Eye (tissue), 1 donor: ENCODE measurements around the gene RDH16.

Source experiments
- DNase-seq: peaks from one replicate; pipeline ENCODE4 v3.0.0-alpha.2; 2015

Gene RDH16

GRCh38 chr12:56957229-56958052, at the start of gene RDH16:
Gene RDH16 (minus strand): TSS chr12:56957608. CDS start chr12:56957462, 146 bp downstream.
- DNase-seq = no peak

GRCh38 chr12:57006809-57007475, 49.5 kb upstream of the RDH16 start:
- no peak for DNase-seq

DNA sequence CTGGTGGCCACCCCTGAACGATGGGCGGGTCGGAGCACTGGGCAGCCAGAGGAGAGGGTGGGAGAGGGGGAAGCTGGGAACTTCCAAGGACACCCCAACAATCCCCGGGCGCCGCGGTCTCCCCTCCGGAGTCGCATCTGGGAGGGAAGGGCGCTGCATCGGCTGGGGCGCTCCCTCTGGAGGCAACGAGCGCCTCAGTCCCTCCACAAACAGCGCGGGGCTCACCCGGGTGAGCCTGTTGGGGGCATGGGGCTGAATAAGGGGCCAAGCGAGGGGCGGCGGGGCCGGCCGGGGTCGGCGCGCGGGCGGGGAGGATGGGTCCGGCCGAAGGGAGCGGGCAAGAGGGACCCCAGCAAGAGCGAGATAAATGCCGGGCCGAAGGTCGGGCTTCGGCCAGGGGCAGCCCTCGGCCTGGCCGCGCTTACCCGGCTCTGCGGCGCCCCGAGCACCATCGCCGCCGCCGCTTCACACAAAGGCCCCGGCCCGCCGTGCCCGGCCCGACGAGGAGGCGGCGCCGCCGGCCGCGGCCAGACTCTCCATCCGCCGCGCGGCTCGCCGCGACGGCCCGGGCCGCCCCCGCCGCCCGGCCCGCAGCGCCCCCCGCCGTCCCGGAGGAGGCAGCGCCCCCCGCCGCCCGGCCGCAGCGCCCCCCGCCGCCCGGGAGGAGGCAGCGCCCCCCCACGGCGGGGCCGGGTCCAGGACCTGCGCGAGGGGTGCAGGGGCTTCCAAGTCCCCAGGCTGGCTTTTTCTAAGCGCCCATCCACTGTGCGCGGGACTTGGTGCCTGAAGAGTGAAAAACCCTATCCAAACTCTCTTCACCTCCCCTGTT, 48.8 kb upstream of the RDH16 start, which contains the start of gene ZBTB39:
ZBTB39 (minus strand) TSS at position 567 of the 829 bp plus-strand sequence. CDS start 1,629 bp downstream, outside the sequence.
- peak; percentile 79 for DNase-seq

- DNase-seq = no peak
Measured at GRCh38 chr12:57004651-57005050, 47.2 kb upstream of the RDH16 start.

DNA sequence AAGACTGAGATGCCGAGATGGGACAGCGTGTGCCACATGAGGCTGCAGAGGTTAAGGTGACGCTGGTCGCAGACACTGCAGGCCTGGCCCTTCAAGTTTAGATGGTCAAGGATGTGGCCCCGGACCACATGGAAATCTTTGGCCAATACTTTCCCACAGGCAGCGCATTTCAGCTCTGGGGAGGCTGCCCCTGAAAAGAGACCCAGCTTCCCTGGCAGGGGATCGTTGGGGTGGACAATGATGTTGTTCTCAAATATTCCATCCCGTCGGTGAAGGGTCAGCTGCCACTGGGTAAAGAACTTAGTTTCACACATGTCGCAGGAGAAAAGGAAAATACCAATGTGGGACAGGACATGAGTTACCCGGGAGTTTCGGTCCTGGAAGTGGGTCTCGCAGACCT, 46.0 kb upstream of the RDH16 start:
- no peak for DNase-seq

DNA sequence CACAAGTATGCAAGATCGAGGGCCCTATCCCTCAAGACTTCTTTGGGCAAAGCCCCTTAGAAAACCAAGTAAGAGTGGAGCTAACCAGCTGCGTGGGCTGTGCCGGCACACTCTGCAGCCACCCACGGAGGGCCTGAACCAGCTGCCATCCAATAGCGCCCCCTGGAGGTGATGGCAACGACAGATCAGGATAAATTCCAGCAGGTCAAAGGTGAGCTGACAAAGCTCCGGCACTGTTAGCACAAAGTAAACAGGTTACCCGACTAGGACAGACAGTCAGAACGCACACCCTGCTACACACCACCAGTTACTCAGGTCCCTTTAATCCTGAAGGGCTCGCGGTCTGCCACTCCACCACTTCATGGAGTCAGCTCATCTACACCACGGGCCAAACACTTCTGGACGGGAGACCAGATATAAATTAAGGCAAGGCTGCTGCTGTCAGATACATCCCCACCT, 44.1 kb upstream of the RDH16 start:
- DNase-seq = peak; percentile 73

- no peak for DNase-seq
Measured at GRCh38 chr12:57000393-57000792, 43.0 kb upstream of the RDH16 start.

- no peak for DNase-seq
Measured at GRCh38 chr12:56999456-56999855, 42.0 kb upstream of the RDH16 start.

DNA sequence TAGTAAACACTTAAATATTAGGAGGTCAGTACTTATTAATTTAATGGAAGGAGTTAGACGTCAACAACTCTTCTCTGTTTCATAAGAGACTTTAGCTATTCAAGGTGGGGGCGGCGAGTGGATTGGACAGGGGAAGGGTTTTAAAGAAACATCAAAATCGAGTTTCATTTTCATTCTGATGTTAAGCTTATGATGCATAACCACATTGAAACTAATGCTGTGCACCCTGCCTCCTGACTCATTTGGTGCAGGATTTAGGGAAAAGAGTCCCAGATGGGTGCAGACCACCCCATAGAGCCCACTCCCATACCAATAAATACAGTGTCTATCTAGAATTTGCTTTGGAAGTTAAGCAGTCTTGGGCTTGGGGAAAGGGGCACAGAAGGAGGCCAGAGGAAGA, 41.6 kb upstream of the RDH16 start:
- DNase-seq = no peak

DNA sequence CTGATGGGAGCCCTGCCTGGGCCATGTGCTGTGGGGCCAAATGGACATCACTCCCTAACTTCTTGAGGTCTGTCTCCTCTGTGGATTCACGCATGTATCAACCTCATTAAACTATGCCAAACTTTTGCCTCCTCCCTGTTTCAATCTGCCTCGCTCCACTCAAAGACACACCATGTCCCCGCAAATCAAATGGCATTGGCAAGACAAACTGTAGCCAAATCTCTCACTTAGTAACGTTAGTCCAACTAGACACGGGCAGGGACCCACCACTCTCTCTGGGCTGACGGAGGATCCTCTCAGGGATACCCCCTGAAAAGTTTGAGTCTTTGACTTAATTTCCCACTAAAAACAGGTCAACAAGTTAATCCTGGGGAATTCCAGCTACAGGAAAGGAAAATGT, 40.9 kb upstream of the RDH16 start:
- DNase-seq = no peak

- DNase-seq = no peak
Measured at GRCh38 chr12:56996793-56997545, 39.6 kb upstream of the RDH16 start.

GRCh38 chr12:56995930-56996496, 38.6 kb upstream of the RDH16 start:
- no peak for DNase-seq

- no peak for DNase-seq
Measured at GRCh38 chr12:56995201-56995929, 38.0 kb upstream of the RDH16 start.

DNA sequence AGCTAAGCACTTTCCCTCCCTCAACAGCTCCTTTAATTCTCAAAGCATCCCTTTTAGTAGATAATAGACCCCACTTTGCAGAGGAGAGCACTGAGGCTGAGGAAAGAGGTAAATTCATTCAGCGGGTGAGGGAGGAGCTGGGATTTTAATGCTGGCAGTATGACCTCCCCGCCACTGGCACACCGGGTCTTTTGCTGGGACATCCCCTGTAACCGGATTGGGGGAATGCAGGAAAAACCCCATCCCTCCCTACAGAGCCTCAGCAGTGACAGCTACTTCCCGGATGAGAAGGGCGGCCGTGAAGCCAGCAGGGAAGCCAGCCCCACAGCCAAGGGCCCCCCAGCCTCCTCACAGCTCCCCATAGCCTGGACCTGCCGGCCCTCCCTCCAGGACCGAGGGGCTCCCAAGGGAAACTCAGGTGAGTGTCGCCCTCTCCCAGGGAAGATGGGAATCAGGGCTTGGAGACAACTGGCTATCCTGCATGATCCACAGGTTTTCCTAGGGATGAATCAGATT, 36.9 kb upstream of the RDH16 start:
- no peak for DNase-seq

DNA sequence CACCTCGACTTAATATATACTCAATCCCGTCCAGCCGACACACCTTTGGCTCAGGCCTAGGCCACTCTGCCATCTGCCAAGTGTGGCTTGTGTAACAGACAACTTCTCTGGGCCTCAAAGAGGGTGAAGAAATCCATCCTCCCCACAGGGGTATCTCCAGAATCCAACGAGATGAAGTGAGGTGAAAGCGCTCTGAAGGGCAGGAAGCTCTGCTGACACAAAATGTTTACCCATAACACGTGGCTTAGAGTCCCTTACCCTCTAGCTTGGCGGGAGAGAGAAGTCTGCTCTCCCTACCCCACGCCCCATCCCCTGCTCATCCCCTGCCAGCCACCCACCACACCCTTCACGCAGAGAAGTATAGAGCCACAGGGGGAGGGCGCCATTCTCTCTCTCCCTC, 35.9 kb upstream of the RDH16 start:
- no peak for DNase-seq

GRCh38 chr12:56991319-56992246, 34.2 kb upstream of the RDH16 start:
- DNase-seq = no peak

GRCh38 chr12:56990648-56991318, 33.4 kb upstream of the RDH16 start:
- DNase-seq = no peak

DNA sequence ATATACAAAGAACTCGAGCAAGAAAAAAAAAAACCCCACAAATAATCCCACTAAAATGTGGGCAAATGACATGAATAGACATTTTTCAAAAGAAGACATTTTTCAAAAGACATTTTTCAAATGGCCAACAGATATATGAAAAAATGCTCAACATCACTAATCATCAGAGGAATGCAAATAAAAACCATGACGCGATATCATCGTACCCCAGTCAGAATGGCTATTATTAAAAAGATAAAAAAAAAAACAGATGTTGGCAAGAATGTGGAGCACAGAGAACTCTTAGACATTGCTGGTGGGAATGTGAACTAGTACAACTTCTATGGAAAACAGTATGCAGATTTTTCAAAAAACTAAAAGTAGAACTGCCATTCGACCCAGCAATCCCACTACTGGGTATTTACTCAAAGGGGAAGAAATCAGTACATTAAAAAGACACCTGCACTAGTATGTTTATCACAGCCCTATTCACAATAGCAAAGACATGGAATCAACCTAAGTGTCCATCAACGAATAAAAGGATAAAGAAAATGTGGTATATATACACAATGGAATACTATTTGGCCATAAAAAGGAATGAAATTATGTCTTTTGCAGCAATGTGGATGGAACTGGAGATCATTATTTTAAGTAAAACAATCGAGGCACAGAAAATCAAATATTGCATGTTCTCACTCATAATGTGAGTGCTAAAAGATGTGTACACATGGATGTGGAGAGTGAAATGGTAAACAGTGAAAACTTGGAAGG, 32.6 kb upstream of the RDH16 start:
- no peak for DNase-seq
